Thyroid gland (tissue), 4 donors: ENCODE measurements around the gene SEMA4B. TPM values are rescaled to one million over a fixed set of nuclear protein-coding genes. Genes with fewer than 3 reads are reported as not detected.
"Not testable (repeated sequence)": the region's sequence is repeated elsewhere in the genome, so short reads cannot be mapped to it uniquely, and the experiment has no call there.

Source experiments
- DNase-seq, 2 donors: peaks; one replicate each; pipeline ENCODE4 v3.0.0-alpha.2; 2019
- H3K27ac ChIP-seq, 3 donors: fragments of 200-600 bp; sonication (generic); 1 replicate in 2 of 3; 2 replicates in 1 of 3; pipeline ENCODE4 v1.5.1; 2016 to 2019; ENCODE audit warnings: mild to moderate bottlenecking in 1 of 3, moderate library complexity in 1 of 3
- H3K27me3 ChIP-seq: fragments of 200-600 bp; sonication (generic); one replicate; pipeline ENCODE4 v1.5.1; 2019
- H3K36me3 ChIP-seq, 2 donors: fragments of 200-600 bp; sonication (generic); one replicate each; pipeline ENCODE4 v1.5.1; 2016 to 2019
- H3K4me1 ChIP-seq, 2 donors: fragments of 200-600 bp; sonication (generic); one replicate each; pipeline ENCODE4 v1.5.1; 2017 to 2019
- H3K4me3 ChIP-seq, 3 donors: fragments of 200-600 bp; sonication (generic); replicated peaks in 1 of 3; 1 replicate in 2 of 3; 2 replicates in 1 of 3; pipeline ENCODE4 v1.5.1; 2016; ENCODE audit warnings: mild to moderate bottlenecking in 1 of 3
- H3K9me3 ChIP-seq: fragments of 200-600 bp; sonication (generic); one replicate; pipeline ENCODE4 v1.5.1; 2017
- CTCF ChIP-seq, 6 experiments: fragments of 200-600 bp in 3 of 6; fragments of 450-650 bp in 3 of 6; sonication (generic) in 3 of 6; IDR thresholded peaks; one replicate each; pipeline ENCODE4 v1.5.1; 2016 to 2019; ENCODE audit warnings: antibody characterized with exemption in 6 of 6, mild to moderate bottlenecking in 2 of 6, inconsistent platforms in 1 of 6, moderate library complexity in 1 of 6
- POLR2A ChIP-seq, 2 donors: fragments of 450-650 bp; IDR thresholded peaks; one replicate each; pipeline ENCODE4 v1.6.1; 2017; ENCODE audit warnings: antibody characterized with exemption in 2 of 2, mild to moderate bottlenecking in 2 of 2, moderate library complexity in 1 of 2
- WGBS, 2 donors: methylation state at CpG; one replicate each; pipeline ENCODE4 v1.1.5; 2017; 5-methylcytosine and 5-hydroxymethylcytosine counted together
- intact Hi-C: fragments of 100-400 bp; cut with DNase I; formaldehyde crosslinking; loops from one replicate; pipeline ENCODE4 v1.15.1; 2023
- small RNA-seq: library from RNA; depleted of rRNA; stranded (forward); fragments of <200 nt; gene quantifications from one replicate; pipeline ENCODE3, GENCODE V24; 2016
- total RNA-seq, 4 donors: library from RNA; depleted of rRNA; stranded (reverse); fragments of >200 nt; gene quantifications; one replicate each; pipeline ENCODE4 v1.2.3, GENCODE V29; 2016

SEMA4B gene
- total RNA-seq, 4 donors from 2014 or later = 49.5 to 163 (median 69.9) TPM

- H3K9me3 ChIP-seq = no peaks in the 10 kb centered on the region
- no peaks in the 10 kb centered on the region for H3K27me3 ChIP-seq
- TF ChIP-seq POLR2A (IDR thresholded peaks at IDR 0.05) = no peak
- no peak for TF ChIP-seq CTCF (IDR thresholded peaks at IDR 0.05)
- peak overlapping the region; percentile 94 to 97 (median 96) for H3K27ac ChIP-seq
- 17 to 18% methylated on average over 15 of the region's 15 CpGs for WGBS, 2 donors
- H3K4me3 ChIP-seq = peak overlapping the region in 2 of 3 donors; percentile 47 to 67
- H3K36me3 ChIP-seq = peaks cover 0 to 2% of the 10 kb centered on the region in 2 donors
- intact Hi-C loops = no loop called here
- peak in 1 of 2 donors; percentile 16 for DNase-seq
- peaks cover 45 to 57% of the 10 kb centered on the region in 2 donors for H3K4me1 ChIP-seq
These were observed 65.4 kb downstream of the SEMA4B start for GRCh38 chr15:90266485-90266884.

GRCh38 chr15:90268415-90268814 is 67.3 kb downstream of the SEMA4B start:
- no peak for DNase-seq
- WGBS, 2 donors = 63 to 76% methylated on average over 1 of the region's 1 CpG
- intact Hi-C loops = no loop called here
- Histone ChIP-seq H3K4me1 (peaks cover 52 to 66% of the 10 kb centered on the region in 2 donors), H3K27me3 (no peaks in the 10 kb centered on the region), H3K36me3 (peaks cover 0 to 11% of the 10 kb centered on the region in 2 donors), H3K27ac (no peak overlapping the region), H3K4me3 (no peak overlapping the region), H3K9me3 (no peaks in the 10 kb centered on the region)
- TF ChIP-seq CTCF (IDR thresholded peaks at IDR 0.05) (no peak), POLR2A (IDR thresholded peaks at IDR 0.05) (no peak)

GRCh38 chr15:90270502-90271150 is 69.5 kb downstream of the SEMA4B start:
- H3K27ac ChIP-seq = peak overlapping the region; percentile 47 to 65 (median 51)
- peak; percentile 58 to 62 for DNase-seq
- intact Hi-C loops = no loop called here
- H3K4me3 ChIP-seq = no peak overlapping the region
- H3K36me3 ChIP-seq = peaks cover 0 to 11% of the 10 kb centered on the region in 2 donors
- no peaks in the 10 kb centered on the region for H3K9me3 ChIP-seq
- TF ChIP-seq CTCF (IDR thresholded peaks at IDR 0.05) = no peak
- TF ChIP-seq POLR2A (IDR thresholded peaks at IDR 0.05) = no peak
- WGBS, 2 donors = 46 to 63% methylated on average over 10 of the region's 10 CpGs
- H3K4me1 ChIP-seq = peaks cover 52 to 55% of the 10 kb centered on the region in 2 donors
- no peaks in the 10 kb centered on the region for H3K27me3 ChIP-seq

- 27 to 37% methylated on average over 7 of the region's 7 CpGs for WGBS, 2 donors
- peak; percentile 89 to 90 for DNase-seq
- intact Hi-C loops = no loop called here
- Histone ChIP-seq H3K27me3 (no peaks in the 10 kb centered on the region), H3K36me3 (peaks cover 0 to 11% of the 10 kb centered on the region in 2 donors), H3K4me3 (no peak overlapping the region), H3K4me1 (peaks cover 51 to 54% of the 10 kb centered on the region in 2 donors), H3K9me3 (no peaks in the 10 kb centered on the region), H3K27ac (peak overlapping the region; percentile 34 to 51 (median 47))
- TF ChIP-seq POLR2A (IDR thresholded peaks at IDR 0.05) = no peak
- TF ChIP-seq CTCF (IDR thresholded peaks at IDR 0.05) = no peak
These were observed 70.5 kb downstream of the SEMA4B start for GRCh38 chr15:90271459-90272166.

- 98 to 99% methylated on average over 12 of the region's 12 CpGs for WGBS, 2 donors
- H3K4me3 ChIP-seq, H3K4me1 ChIP-seq, H3K36me3 ChIP-seq, H3K27ac ChIP-seq, H3K9me3 ChIP-seq, DNase-seq, intact Hi-C loops, H3K27me3 ChIP-seq: not testable (repeated sequence)
These were observed 77.3 kb downstream of the SEMA4B start for GRCh38 chr15:90278467-90278866.

Small RNA genes lying within 50 kb of the gene (small RNA-seq; reads per million reads assigned to genes)
- not detected for gene RN7SL346P

Other genes with a start within 250 kb of the SEMA4B start
- gene ZNF710, start 200.0 kb upstream of the SEMA4B start, total RNA-seq = 10 to 100 TPM in 3 of 4 donors, 1 to 10 TPM in 1; 8.9 to 17.2 (median 11.5) TPM
- gene IDH2, start 98.9 kb upstream of the SEMA4B start, total RNA-seq = 10 to 100 TPM; 29.4 to 49.6 (median 33.5) TPM
- 10 to 100 TPM; 24.3 to 90.0 (median 30.8) TPM for gene CIB1, start 32.6 kb downstream of the SEMA4B start, total RNA-seq
- gene GDPGP1, start 32.9 kb downstream of the SEMA4B start, total RNA-seq = 10 to 100 TPM in 2 of 4 donors, 1 to 10 TPM in 2; 7.1 to 28.1 (median 13.6) TPM
- under 1 TPM in 2 of 4 donors, not detected in 2; 0.13 to 0.22 TPM for gene TTLL13, start 48.2 kb downstream of the SEMA4B start, total RNA-seq
- gene NGRN, start 64.3 kb downstream of the SEMA4B start, total RNA-seq = 100 to 1,000 TPM in 1 of 4 donors, 10 to 100 TPM in 3; 80.7 to 159 (median 96.4) TPM
- 10 to 100 TPM in 1 of 4 donors, 1 to 10 TPM in 3; 3.6 to 13.1 (median 5.5) TPM for gene ZNF774, start 151.0 kb downstream of the SEMA4B start, total RNA-seq
- gene IQGAP1, start 186.9 kb downstream of the SEMA4B start, total RNA-seq = 100 to 1,000 TPM; 222 to 290 (median 247) TPM